Measurements from ENCODE around the gene RXRG.

The RXRG gene

DNA sequence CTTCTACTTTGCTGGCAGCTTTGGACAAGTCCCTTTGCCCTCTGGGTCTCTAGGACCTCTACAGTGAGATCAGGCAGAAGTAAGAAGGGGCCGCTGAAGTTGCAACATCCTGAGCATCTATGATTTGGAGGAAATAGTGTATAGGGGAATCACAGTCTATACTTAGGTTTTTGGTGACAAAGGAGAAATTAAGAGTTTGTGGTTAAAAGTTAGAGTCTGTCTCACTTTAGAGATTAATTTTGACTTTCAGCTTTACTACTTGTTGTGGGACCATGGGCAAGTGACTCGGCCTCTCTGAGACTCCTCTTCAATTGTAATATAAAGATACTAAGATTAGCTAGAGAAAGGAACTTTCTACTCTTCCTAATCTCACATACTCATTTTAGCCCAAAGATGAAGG is 55.3 kb downstream of the RXRG start:
- Histone ChIP-seq H3K9me2 (replicated peaks; ENCODE audit: control insufficient read depth, low read length) (no peaks in the 10 kb centered on the region), H3K36me3 (ENCODE audit: control insufficient read depth, low read length) (no peaks in the 10 kb centered on the region), H3F3A (ENCODE audit: control insufficient read depth, insufficient read depth) (no peaks in the 10 kb centered on the region), H3K27me3 (ENCODE audit: control insufficient read depth, low read length) (peaks cover 93% of the 10 kb centered on the region), H3K27ac (ENCODE audit: low read depth, low read length) (no peak overlapping the region), H3K4me1 (ENCODE audit: control insufficient read depth, low read length) (peaks cover 7% of the 10 kb centered on the region), H3K9me3 (ENCODE audit: control insufficient read depth, insufficient read depth, low read length) (no peaks in the 10 kb centered on the region), H3K4me3 (ENCODE audit: low read length) (no peak overlapping the region), H3K79me2 (ENCODE audit: control insufficient read depth, low read length) (no peaks in the 10 kb centered on the region), H4K20me1 (ENCODE audit: control insufficient read depth, insufficient read depth, low read depth, low read length) (peaks cover 19% of the 10 kb centered on the region), H3K4me2 (ENCODE audit: low read length) (no peak overlapping the region)
- TF ChIP-seq, protein P1, sequence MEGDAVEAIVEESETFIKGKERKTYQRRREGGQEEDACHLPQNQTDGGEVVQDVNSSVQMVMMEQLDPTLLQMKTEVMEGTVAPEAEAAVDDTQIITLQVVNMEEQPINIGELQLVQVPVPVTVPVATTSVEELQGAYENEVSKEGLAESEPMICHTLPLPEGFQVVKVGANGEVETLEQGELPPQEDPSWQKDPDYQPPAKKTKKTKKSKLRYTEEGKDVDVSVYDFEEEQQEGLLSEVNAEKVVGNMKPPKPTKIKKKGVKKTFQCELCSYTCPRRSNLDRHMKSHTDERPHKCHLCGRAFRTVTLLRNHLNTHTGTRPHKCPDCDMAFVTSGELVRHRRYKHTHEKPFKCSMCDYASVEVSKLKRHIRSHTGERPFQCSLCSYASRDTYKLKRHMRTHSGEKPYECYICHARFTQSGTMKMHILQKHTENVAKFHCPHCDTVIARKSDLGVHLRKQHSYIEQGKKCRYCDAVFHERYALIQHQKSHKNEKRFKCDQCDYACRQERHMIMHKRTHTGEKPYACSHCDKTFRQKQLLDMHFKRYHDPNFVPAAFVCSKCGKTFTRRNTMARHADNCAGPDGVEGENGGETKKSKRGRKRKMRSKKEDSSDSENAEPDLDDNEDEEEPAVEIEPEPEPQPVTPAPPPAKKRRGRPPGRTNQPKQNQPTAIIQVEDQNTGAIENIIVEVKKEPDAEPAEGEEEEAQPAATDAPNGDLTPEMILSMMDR (IDR thresholded peaks at IDR 0.05; ENCODE audit: low read depth, low read length, poor library complexity, severe bottlenecking) = no peak
- no peak for TF ChIP-seq EZH2phosphoT487 (IDR thresholded peaks at IDR 0.05; ENCODE audit: borderline replicate concordance, low read length)

DNA sequence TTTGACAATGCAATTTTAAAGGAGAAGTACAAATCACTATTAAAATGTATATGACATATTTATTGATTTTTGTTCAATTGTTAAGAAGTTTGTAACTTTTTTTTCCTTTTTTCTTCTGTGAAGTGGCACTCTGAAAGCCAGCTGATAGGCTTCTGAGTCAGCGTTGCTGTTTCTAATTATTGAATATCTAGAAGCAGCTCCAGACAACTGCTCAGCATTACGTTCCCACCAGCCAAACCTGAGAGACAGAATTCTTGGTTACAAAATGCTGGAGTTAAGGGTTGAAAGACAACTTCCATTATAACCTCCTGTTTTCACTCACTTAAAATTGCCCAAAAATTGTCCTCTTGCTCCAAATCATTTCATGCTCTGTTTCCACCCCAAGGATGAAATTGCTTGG is 57.0 kb downstream of the RXRG start:
- Histone ChIP-seq H3K4me3 (ENCODE audit: low read length) (no peak overlapping the region), H3K4me2 (ENCODE audit: low read length) (no peak overlapping the region), H3K9me2 (replicated peaks; ENCODE audit: control insufficient read depth, low read length) (no peaks in the 10 kb centered on the region), H3F3A (ENCODE audit: control insufficient read depth, insufficient read depth) (no peaks in the 10 kb centered on the region), H3K4me1 (ENCODE audit: control insufficient read depth, low read length) (peaks cover under 1% of the 10 kb centered on the region), H3K27me3 (ENCODE audit: control insufficient read depth, low read length) (peaks cover 94% of the 10 kb centered on the region), H3K27ac (ENCODE audit: low read depth, low read length) (no peak overlapping the region), H4K20me1 (ENCODE audit: control insufficient read depth, insufficient read depth, low read depth, low read length) (peaks cover 15% of the 10 kb centered on the region), H3K9me3 (ENCODE audit: control insufficient read depth, insufficient read depth, low read length) (no peaks in the 10 kb centered on the region), H3K79me2 (ENCODE audit: control insufficient read depth, low read length) (no peaks in the 10 kb centered on the region), H3K36me3 (ENCODE audit: control insufficient read depth, low read length) (no peaks in the 10 kb centered on the region)
- TF ChIP-seq, protein P1 (IDR thresholded peaks at IDR 0.05; ENCODE audit: low read depth, low read length, poor library complexity, severe bottlenecking) = no peak
- no peak for TF ChIP-seq EZH2phosphoT487 (IDR thresholded peaks at IDR 0.05; ENCODE audit: borderline replicate concordance, low read length)

DNA sequence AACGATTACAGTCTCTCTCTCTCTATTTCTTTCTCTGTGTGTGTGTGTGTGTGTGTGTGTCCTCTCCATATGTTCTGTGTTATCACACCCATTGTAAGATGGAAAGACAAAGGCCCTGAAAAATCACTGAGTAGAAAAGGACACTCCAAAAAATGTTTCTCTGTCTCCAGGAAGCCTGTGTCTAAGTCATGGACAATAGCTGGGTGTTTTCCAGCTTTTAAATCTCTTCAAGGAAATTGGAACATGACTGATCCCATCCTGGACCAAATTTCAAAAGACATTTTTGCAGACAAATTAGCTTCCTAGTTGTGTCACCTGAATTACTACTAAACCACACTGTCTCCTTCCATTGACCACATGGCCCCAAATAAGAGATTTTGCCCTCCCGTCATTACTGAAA is 57.4 kb downstream of the RXRG start:
- H3K36me3 ChIP-seq (ENCODE audit: control insufficient read depth, low read length) = no peaks in the 10 kb centered on the region
- peaks cover 95% of the 10 kb centered on the region for H3K27me3 ChIP-seq (ENCODE audit: control insufficient read depth, low read length)
- H3K4me2 ChIP-seq (ENCODE audit: low read length) = no peak overlapping the region
- TF ChIP-seq, protein P1 (IDR thresholded peaks at IDR 0.05; ENCODE audit: low read depth, low read length, poor library complexity, severe bottlenecking) = no peak
- TF ChIP-seq EZH2phosphoT487 (IDR thresholded peaks at IDR 0.05; ENCODE audit: borderline replicate concordance, low read length) = no peak
- no peaks in the 10 kb centered on the region for H3F3A ChIP-seq (ENCODE audit: control insufficient read depth, insufficient read depth)
- no peak overlapping the region for H3K27ac ChIP-seq (ENCODE audit: low read depth, low read length)
- H3K9me2 ChIP-seq (replicated peaks; ENCODE audit: control insufficient read depth, low read length) = no peaks in the 10 kb centered on the region
- no peaks in the 10 kb centered on the region for H3K9me3 ChIP-seq (ENCODE audit: control insufficient read depth, insufficient read depth, low read length)
- H3K79me2 ChIP-seq (ENCODE audit: control insufficient read depth, low read length) = no peaks in the 10 kb centered on the region
- H4K20me1 ChIP-seq (ENCODE audit: control insufficient read depth, insufficient read depth, low read depth, low read length) = peaks cover 15% of the 10 kb centered on the region
- no peak overlapping the region for H3K4me3 ChIP-seq (ENCODE audit: low read length)
- no peaks in the 10 kb centered on the region for H3K4me1 ChIP-seq (ENCODE audit: control insufficient read depth, low read length)
